ENCODE results near the gene KIAA1217. TPM values are rescaled to one million over a fixed set of nuclear protein-coding genes. Genes with fewer than 3 reads are reported as not detected.

KIAA1217 gene
- polyA plus RNA-seq, 1 donor from 2014 or later: 0.22 TPM

DNA sequence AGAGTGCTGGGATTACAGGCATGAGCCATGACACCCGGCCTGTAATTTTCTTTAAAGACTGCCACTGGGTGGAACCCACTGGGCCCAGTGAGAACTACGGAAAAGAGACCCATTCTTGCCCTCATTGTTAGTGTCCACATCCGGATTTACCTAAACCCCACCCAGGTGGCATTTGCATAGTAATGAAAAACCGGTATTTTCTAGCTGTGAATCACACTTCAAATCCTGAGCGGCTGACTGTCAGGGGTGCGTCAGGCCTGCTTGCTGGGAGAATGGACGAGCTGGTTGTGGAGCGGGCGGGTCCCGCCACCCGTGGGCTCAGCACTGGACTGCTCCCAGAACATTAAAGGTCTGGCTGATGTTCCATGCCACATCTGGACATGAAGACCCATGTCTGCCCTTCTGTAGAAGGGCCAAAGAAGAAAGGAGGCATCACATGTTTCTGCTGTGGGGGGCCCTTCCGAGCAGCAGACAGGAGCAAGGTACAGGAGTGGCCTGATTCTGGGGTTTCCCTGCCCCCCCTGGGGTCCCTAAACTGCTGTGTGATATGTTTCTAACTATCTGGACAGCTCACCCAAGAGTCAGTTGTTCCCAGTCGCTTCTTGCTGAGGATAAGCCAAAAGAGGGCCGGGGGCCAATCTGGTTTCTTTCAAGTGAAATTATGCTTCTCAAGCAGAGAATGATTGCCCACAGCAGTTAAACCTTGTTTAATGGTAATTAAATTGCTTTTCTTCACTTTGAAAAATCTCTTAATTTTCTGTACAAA is 46.4 kb downstream of the KIAA1217 start:
- Histone ChIP-seq H4K20me1 (ENCODE audit: insufficient read depth) (no peaks in the 10 kb centered on the region), H3K9me2 (ENCODE audit: insufficient read depth, low read length) (no peaks in the 10 kb centered on the region), H3K4me3 (ENCODE audit: low read length) (no peak overlapping the region), H3K9ac (ENCODE audit: low read length) (no peak overlapping the region), H3K4me2 (ENCODE audit: low read length) (no peak overlapping the region), H3K36me3 (ENCODE audit: insufficient read depth, low read length) (no peaks in the 10 kb centered on the region), H3F3A (ENCODE audit: insufficient read depth, low read length, poor library complexity, severe bottlenecking) (no peaks in the 10 kb centered on the region), H2AFZ (ENCODE audit: low read depth, low read length) (no peak overlapping the region), H3K27me3 (ENCODE audit: insufficient read depth, low read depth, low read length) (no peaks in the 10 kb centered on the region), H3K9me3 (ENCODE audit: low read length) (no peaks in the 10 kb centered on the region), H3K79me2 (replicated peaks; ENCODE audit: insufficient read depth, low read length) (no peaks in the 10 kb centered on the region), H3K27ac (ENCODE audit: low read length) (no peak overlapping the region)
- TF ChIP-seq EP300 (conservative IDR thresholded peaks at IDR 0.05; ENCODE audit: poor library complexity, severe bottlenecking) (no peak), TAF1 (IDR thresholded peaks at IDR 0.05; ENCODE audit: low read depth) (no peak), RAD21 (conservative IDR thresholded peaks at IDR 0.05) (no peak), EZH2 (IDR thresholded peaks at IDR 0.05; ENCODE audit: borderline replicate concordance, insufficient read depth, low read length, poor library complexity, severe bottlenecking) (no peak), POLR2AphosphoS5 (IDR thresholded peaks at IDR 0.05) (no peak), MXI1 (conservative IDR thresholded peaks at IDR 0.05; ENCODE audit: poor library complexity, severe bottlenecking) (no peak), SMC3 (conservative IDR thresholded peaks at IDR 0.05; ENCODE audit: poor library complexity) (no peak)
- TF ChIP-seq, protein P1, sequence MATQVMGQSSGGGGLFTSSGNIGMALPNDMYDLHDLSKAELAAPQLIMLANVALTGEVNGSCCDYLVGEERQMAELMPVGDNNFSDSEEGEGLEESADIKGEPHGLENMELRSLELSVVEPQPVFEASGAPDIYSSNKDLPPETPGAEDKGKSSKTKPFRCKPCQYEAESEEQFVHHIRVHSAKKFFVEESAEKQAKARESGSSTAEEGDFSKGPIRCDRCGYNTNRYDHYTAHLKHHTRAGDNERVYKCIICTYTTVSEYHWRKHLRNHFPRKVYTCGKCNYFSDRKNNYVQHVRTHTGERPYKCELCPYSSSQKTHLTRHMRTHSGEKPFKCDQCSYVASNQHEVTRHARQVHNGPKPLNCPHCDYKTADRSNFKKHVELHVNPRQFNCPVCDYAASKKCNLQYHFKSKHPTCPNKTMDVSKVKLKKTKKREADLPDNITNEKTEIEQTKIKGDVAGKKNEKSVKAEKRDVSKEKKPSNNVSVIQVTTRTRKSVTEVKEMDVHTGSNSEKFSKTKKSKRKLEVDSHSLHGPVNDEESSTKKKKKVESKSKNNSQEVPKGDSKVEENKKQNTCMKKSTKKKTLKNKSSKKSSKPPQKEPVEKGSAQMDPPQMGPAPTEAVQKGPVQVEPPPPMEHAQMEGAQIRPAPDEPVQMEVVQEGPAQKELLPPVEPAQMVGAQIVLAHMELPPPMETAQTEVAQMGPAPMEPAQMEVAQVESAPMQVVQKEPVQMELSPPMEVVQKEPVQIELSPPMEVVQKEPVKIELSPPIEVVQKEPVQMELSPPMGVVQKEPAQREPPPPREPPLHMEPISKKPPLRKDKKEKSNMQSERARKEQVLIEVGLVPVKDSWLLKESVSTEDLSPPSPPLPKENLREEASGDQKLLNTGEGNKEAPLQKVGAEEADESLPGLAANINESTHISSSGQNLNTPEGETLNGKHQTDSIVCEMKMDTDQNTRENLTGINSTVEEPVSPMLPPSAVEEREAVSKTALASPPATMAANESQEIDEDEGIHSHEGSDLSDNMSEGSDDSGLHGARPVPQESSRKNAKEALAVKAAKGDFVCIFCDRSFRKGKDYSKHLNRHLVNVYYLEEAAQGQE (IDR thresholded peaks at IDR 0.05; ENCODE audit: borderline replicate concordance): no peak
- TF ChIP-seq, protein P2, sequence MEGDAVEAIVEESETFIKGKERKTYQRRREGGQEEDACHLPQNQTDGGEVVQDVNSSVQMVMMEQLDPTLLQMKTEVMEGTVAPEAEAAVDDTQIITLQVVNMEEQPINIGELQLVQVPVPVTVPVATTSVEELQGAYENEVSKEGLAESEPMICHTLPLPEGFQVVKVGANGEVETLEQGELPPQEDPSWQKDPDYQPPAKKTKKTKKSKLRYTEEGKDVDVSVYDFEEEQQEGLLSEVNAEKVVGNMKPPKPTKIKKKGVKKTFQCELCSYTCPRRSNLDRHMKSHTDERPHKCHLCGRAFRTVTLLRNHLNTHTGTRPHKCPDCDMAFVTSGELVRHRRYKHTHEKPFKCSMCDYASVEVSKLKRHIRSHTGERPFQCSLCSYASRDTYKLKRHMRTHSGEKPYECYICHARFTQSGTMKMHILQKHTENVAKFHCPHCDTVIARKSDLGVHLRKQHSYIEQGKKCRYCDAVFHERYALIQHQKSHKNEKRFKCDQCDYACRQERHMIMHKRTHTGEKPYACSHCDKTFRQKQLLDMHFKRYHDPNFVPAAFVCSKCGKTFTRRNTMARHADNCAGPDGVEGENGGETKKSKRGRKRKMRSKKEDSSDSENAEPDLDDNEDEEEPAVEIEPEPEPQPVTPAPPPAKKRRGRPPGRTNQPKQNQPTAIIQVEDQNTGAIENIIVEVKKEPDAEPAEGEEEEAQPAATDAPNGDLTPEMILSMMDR (IDR thresholded peaks at IDR 0.05; ENCODE audit: poor library complexity, severe bottlenecking): no peak

DNA sequence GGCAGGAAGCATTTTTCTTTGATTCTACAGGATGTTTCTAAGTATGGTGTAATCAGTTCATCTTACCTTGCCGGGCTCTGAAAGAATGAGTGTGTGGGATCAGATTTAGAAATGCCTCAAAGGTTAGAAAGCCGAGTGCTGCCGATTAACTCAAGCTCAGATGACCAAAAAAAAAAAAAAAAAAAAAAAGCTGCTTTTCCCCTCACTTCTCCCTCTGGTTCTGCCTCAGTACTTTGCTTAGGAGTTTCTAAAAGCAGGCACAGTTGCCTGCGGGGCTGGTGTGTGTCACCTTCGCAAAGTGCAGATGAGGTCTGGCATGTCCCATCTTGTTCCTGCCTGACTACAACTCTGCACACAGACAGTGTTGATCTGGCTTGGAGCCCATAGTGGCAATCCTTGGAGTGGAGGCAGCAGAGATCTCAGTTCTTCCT is 47.0 kb downstream of the KIAA1217 start:
- no peaks in the 10 kb centered on the region for H3K36me3 ChIP-seq (ENCODE audit: insufficient read depth, low read length)
- no peak overlapping the region for H3K27ac ChIP-seq (ENCODE audit: low read length)

More for the DNA sequence above, 47.0 kb downstream of the KIAA1217 start:
- no peak for TF ChIP-seq EZH2 (IDR thresholded peaks at IDR 0.05; ENCODE audit: borderline replicate concordance, insufficient read depth, low read length, poor library complexity, severe bottlenecking)
- TF ChIP-seq, protein P1 (IDR thresholded peaks at IDR 0.05; ENCODE audit: borderline replicate concordance): no peak
- no peak for TF ChIP-seq RAD21 (conservative IDR thresholded peaks at IDR 0.05)
- TF ChIP-seq, protein P2 (IDR thresholded peaks at IDR 0.05; ENCODE audit: poor library complexity, severe bottlenecking): no peak
- TF ChIP-seq EP300 (conservative IDR thresholded peaks at IDR 0.05; ENCODE audit: poor library complexity, severe bottlenecking): no peak
- TF ChIP-seq TAF1 (IDR thresholded peaks at IDR 0.05; ENCODE audit: low read depth): no peak
- no peak for TF ChIP-seq POLR2AphosphoS5 (IDR thresholded peaks at IDR 0.05)
- Histone ChIP-seq H3K9me3 (ENCODE audit: low read length) (no peaks in the 10 kb centered on the region), H3K79me2 (replicated peaks; ENCODE audit: insufficient read depth, low read length) (no peaks in the 10 kb centered on the region), H3F3A (ENCODE audit: insufficient read depth, low read length, poor library complexity, severe bottlenecking) (no peaks in the 10 kb centered on the region), H3K9ac (ENCODE audit: low read length) (no peak overlapping the region), H2AFZ (ENCODE audit: low read depth, low read length) (no peak overlapping the region), H4K20me1 (ENCODE audit: insufficient read depth) (no peaks in the 10 kb centered on the region), H3K27me3 (ENCODE audit: insufficient read depth, low read depth, low read length) (no peaks in the 10 kb centered on the region), H3K4me2 (ENCODE audit: low read length) (no peak overlapping the region), H3K4me3 (ENCODE audit: low read length) (no peak overlapping the region), H3K9me2 (ENCODE audit: insufficient read depth, low read length) (no peaks in the 10 kb centered on the region)
